Endothelial cell of hepatic sinusoid (primary cell): Measurements from ENCODE around the gene ZNF362.

Experiments
- in situ Hi-C: cut with HindIII; loops from 2 replicates; pipeline ENCODE4 v1.10.0; 2017; ENCODE audit warnings: low sequenced_read_pairs

ZNF362 gene

DNA sequence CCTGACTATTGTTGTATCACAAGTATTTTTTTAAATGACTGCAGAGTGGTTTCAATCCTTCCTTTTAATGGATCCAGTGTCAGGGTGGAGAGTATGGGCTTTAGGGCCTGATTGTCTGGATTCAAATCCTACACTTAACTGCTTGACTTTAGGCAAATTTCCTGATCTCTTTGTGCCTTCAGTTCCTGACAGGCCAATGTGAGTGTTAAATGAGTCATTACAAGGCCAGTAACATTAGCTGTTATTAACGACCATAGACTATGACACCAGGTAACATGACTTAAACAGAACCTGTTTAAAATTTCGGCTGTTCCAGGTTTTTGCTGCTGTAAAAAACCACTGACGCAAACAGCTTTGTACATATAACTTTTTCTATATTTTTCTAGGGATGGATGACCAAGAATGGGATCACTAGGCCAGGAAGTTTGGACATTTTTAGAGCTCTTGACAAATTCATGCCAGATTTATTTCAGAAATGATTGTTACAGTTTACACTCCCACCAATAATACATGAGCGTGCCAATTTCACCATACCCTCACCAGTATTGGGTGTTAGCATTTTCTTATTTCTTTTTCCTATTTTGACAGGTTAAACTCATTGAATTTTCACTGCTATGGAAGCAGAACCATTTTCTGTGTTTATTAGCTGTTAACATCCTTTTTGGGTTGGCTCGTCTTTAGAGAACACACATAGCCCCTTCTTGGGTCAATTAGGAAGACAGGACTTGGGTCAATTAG, 11.3 kb downstream of the ZNF362 start:
- in situ Hi-C loops = no loop called here

GRCh38 chr1:33268457-33268856, 12.2 kb downstream of the ZNF362 start:
- in situ Hi-C loops = no loop called here

- in situ Hi-C loops = no loop called here
These were observed 12.8 kb downstream of the ZNF362 start for GRCh38 chr1:33268927-33269610.

DNA sequence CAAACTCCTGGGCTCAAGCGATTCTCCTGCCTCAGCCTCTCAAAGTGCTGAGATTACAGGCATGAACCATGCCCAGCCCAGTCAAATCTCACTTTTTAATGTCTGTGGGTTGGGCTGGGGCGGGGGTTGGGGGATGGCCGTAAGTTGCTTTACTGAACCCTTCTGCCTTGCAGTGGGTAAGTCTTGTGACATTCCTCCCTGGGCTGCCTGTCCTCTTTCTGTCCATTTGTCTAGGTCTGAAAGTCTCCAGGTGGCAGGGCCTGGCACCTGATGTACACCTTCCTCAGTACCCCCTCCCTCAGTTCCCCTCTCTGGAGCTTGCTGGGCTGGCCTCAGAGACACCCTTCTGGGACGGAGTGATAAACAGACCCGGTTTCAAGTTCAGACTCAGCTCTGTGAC, 13.3 kb downstream of the ZNF362 start:
- in situ Hi-C loops = no loop called here

DNA sequence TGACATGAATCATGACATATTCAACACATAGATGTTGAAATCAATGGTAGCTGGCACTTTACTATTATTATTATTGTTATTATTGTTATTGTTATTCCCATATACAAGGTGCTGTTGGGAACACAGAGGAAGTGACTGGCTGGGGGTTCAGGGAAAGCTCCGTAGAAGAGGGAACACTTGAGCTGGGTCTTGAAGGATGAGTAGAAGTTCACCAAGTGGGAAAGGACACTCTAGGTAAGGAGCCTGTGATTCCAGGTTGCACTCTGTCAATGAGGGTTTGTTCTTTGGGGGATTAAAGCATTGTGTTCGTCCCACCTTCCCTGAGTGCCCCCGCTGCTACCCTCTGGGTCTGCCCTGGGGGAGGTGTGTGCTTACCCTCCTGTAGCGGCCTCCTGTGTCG, 14.1 kb downstream of the ZNF362 start:
- in situ Hi-C loops = no loop called here

GRCh38 chr1:33270808-33271465, 14.6 kb downstream of the ZNF362 start:
- in situ Hi-C loops = no loop called here

- in situ Hi-C loops = no loop called here
These were observed 15.6 kb downstream of the ZNF362 start for GRCh38 chr1:33271666-33272505.

DNA sequence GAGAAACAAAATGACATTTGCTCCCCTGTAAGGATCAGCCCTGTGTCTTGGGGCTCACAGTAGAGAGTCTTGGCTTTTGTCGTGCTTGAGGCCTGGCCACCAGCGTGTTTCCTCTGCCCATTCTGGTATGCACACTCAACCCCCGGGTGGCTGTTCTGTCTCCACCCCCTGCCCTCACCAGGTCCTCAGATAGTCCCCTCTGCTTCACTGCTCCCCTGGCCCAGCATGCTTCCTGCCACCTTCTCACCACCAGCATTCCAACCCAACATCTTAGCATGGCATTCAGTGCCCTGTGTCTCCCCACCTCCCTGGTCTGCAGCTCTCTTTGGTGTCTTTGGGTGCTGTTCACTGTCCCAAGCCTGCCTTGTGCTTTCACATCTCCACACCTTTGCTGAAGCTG, 16.2 kb downstream of the ZNF362 start:
- in situ Hi-C loops = no loop called here

DNA sequence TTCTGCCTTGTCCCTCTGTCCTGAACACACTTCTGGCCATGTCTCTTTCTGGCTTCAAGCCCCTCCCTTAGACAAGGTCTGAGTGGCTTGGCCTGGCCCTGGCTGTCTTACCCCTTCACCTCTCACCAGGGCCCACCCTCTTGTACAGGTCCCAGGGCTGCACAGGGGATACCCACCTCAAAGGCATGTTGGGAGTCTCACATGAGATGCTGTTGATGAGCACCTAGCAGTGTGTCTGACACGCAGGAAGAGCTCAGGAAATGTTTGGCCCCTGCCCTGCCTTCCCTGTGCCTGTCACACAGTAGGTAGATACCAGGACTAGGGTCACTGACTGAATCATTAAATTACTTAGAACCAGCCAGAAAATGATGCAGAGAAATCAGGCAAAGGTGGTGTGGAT, 16.6 kb downstream of the ZNF362 start:
- in situ Hi-C loops = no loop called here

DNA sequence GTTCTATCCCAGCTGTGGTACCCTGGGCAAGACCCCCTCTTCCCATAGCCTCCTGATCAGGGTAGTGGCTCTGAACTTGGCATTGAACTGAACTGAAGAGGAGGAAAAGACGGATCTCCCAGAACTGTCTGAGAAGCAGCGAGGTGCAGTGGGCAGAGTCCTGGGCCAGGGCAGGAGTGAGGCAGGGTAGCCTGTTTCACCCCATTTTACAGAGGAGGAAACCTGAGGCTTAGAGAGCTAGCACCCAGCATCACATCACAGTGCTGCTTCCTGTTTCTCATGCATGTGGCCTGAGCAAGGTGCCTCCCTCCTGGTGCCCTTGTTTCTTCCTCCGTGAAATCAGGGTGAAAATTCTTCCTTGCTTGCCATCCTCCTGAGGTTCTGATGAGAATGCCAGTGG, 17.1 kb downstream of the ZNF362 start:
- in situ Hi-C loops = no loop called here

GRCh38 chr1:33273961-33274371, 17.7 kb downstream of the ZNF362 start:
- in situ Hi-C loops = no loop called here

DNA sequence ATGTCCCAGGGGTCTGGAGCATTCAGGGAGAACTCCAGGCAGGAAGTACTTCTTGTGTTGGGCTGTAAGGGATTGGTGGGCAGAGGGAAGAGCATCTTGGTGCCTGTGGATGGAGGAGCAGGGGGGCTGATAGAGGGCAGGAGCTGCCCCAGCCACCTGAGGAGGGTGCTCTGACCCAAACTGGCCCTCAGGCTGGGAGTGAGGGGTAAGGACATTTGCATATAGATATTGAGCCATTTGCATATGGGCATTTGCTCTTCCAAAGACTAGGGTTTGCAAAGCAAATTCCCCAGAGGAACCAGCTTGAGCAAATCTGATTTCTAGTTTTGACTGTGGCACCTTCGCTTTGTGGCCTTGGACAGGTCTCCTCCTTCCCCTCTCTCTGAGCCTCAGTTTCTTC, 18.2 kb downstream of the ZNF362 start:
- in situ Hi-C loops = no loop called here

GRCh38 chr1:33275195-33275594, 18.9 kb downstream of the ZNF362 start:
- in situ Hi-C loops = loop anchor here (25.0 kb wide), 1 partner anchor 187 kb away; the partner anchor contains the start of gene ZSCAN20

- in situ Hi-C loops = loop anchor here (25.0 kb wide), 1 partner anchor 186 kb away; the partner anchor contains the start of gene ZSCAN20
These were observed 19.6 kb downstream of the ZNF362 start for GRCh38 chr1:33275706-33276572.

DNA sequence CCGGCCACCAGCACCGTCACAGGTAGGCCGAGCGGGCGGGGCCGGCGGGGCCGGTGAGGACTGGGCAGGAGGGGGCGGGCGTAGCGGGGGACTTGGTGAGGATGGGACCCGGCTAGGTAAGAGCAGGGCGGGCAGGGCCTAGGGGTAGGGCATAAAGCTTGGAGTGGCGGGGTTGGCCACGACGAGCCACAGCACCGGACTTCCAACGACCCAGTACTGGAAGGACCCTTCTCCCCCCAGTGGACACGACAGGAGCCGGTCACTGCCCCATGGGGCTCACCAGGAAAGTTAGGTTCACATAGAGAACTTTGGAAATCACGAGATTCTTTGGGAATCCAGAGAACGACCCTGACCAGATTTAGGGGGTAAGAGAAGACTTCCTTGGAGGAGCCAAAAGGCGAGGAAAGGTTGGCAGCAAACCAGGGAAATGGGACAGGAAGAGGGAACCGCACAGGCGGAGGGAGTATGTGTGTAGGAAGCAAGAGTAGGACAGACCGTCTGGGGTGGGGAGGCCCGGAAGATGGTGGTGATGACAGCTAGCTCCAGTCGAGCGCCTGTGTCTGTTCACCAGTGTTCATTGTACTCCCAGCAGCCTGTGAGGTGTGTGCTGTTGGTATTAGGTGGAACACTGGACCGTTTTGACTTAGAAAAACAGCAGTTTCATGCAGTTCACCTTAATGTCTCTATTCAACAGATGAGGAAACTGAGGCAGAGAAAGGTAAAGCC, 20.4 kb downstream of the ZNF362 start:
- in situ Hi-C loops = loop anchor here (25.0 kb wide), 1 partner anchor 186 kb away; the partner anchor contains the start of gene ZSCAN20

- in situ Hi-C loops = loop anchor here (25.0 kb wide), 1 partner anchor 185 kb away; the partner anchor contains the start of gene ZSCAN20
These were observed 21.3 kb downstream of the ZNF362 start for GRCh38 chr1:33277488-33278084.

GRCh38 chr1:33280091-33280661, 23.9 kb downstream of the ZNF362 start:
- in situ Hi-C loops = loop anchor here (25.0 kb wide), 1 partner anchor 182 kb away; the partner anchor contains the start of gene ZSCAN20
